Left ventricle myocardium inferior (tissue), 1 donor: ENCODE data around the gene RASSF7. TPM values are rescaled to one million over a fixed set of nuclear protein-coding genes. Genes with fewer than 3 reads are reported as not detected.

Experiments used
- DNase-seq: peaks from one replicate; pipeline ENCODE4 v3.0.0-alpha.2; 2020
- H3K27ac ChIP-seq: fragments of 200-600 bp; replicated peaks from 2 replicates; pipeline ENCODE4 v1.8.0; 2021
- H3K27me3 ChIP-seq: fragments of 200-600 bp; 2 replicates; pipeline ENCODE4 v1.8.0; 2021; ENCODE audit warnings: low read depth
- H3K36me3 ChIP-seq: fragments of 200-600 bp; 2 replicates; pipeline ENCODE4 v1.8.0; 2021
- H3K4me1 ChIP-seq: fragments of 200-600 bp; 2 replicates; pipeline ENCODE4 v1.8.0; 2021
- H3K4me3 ChIP-seq: fragments of 200-600 bp; 2 replicates; pipeline ENCODE4 v1.8.0; 2021; ENCODE audit warnings: mild to moderate bottlenecking, moderate library complexity
- H3K9me3 ChIP-seq: fragments of 200-600 bp; replicated peaks from 2 replicates; pipeline ENCODE4 v1.8.0; 2021
- intact Hi-C: fragments of 100-400 bp; cut with micrococcal nuclease; formaldehyde crosslinking; loops from one replicate; pipeline ENCODE4 v1.11.0; 2022
- total RNA-seq: library from RNA; stranded (reverse); fragmentation: NEBNext Ultra II Directional; extraction: Animal tissue kit (Norgen Biotek cat#: 25700); gene quantifications from one replicate; pipeline ENCODE4 v1.2.1, GENCODE V29; 2021
- TF ChIP-seq, protein P1 (sequence below): fragments of 200-600 bp; IDR thresholded peaks from 2 replicates; pipeline ENCODE4 v1.8.0; 2021; ENCODE audit warnings: antibody characterized with exemption, mild to moderate bottlenecking, borderline replicate concordance
- donor health status: DM: no; HTN: yes; CAD: no; lungs with severe emphysema.

The RASSF7 gene
- total RNA-seq, 1 donor from 2014 or later: 4.5 TPM

DNA sequence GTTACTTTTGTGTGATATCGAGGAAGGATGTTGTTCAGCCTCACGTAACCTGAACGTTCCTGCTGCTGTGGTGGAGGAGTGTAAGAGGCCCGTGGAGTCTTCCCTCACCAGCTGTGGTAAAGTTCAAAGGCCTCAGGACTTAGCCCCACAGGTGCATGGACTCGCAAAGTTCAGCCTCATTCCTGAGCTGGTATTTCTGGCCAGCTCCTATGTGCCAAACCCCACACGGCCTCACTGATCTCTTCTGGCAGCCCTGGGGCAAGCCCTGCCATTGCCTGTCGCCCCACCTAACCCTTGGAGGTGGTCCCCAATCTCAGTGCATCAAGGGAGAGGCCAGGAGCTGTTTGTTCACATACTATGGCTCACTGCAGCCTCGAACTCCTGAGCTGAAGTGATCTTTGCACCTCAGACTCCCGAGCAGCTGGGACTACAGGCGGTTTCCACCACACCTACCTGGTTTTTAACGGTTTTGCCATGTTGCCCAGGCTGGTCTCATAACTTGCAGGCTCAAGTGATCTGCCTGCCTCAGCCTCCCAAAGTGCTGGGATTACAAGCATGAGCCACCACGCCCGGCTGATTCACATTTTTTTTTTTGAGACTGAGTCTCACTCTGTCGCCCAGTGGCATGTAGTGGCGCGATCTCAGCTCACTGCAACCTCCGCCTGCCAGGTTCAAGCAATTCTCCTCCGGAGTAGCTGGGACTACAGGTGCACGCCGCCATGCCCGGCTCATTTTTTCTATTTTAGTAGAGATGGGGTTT lies 17.7 kb downstream of the RASSF7 start:
- intact Hi-C loops: no loop called here
- no peaks in the 10 kb centered on the region for H3K9me3 ChIP-seq
- H3K36me3 ChIP-seq: peaks cover 22% of the 10 kb centered on the region
- DNase-seq: no peak
- H3K27ac ChIP-seq: no peak overlapping the region
- peaks cover 71% of the 10 kb centered on the region for H3K4me1 ChIP-seq
- TF ChIP-seq, protein P1, sequence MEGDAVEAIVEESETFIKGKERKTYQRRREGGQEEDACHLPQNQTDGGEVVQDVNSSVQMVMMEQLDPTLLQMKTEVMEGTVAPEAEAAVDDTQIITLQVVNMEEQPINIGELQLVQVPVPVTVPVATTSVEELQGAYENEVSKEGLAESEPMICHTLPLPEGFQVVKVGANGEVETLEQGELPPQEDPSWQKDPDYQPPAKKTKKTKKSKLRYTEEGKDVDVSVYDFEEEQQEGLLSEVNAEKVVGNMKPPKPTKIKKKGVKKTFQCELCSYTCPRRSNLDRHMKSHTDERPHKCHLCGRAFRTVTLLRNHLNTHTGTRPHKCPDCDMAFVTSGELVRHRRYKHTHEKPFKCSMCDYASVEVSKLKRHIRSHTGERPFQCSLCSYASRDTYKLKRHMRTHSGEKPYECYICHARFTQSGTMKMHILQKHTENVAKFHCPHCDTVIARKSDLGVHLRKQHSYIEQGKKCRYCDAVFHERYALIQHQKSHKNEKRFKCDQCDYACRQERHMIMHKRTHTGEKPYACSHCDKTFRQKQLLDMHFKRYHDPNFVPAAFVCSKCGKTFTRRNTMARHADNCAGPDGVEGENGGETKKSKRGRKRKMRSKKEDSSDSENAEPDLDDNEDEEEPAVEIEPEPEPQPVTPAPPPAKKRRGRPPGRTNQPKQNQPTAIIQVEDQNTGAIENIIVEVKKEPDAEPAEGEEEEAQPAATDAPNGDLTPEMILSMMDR: no peak
- H3K4me3 ChIP-seq: peak overlapping the region; percentile 79
- H3K27me3 ChIP-seq: no peaks in the 10 kb centered on the region

DNA sequence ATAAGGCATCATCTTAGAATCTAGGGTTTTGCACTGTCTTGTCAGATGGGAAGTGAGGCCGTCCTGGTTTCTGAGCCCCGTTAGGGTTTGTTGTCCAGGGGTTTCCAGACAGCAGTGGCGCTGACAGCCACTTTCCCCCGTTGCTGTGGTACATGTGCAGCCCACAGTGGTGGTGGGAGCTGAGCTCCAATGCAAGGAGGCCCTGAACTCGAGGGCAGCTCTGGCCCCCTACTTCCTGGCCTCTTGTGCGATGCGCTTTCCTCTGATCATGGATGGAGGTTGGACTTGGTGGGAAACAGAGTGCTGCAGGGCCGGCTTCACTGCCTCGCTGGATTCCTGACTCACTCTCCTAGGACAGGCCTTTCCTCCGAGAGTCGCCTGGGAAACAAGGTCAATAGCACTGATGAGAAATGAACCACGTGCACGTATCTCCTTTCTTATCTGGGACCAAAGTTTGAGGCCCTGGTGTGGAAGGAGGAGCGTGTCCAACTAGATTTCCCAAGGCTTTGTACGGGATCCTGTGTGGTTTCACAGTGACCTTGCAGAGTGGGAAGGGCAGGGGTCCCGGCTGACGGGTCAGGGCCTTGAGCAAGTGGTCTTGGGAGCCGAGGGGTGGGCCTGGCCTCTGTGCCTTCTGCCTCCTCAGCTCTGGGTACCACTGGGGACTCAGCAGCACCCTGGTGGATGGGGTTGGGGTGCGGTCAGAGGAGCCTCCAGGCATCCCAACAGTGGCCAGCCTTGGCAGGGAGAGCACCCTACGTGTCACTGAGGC lies 19.2 kb downstream of the RASSF7 start:
- peak overlapping the region; percentile 2 for H3K27ac ChIP-seq
- H3K4me1 ChIP-seq: peaks cover 61% of the 10 kb centered on the region
- no peak for DNase-seq
- no peak overlapping the region for H3K4me3 ChIP-seq
- intact Hi-C loops: no loop called here
- H3K27me3 ChIP-seq: no peaks in the 10 kb centered on the region
- peaks cover 37% of the 10 kb centered on the region for H3K36me3 ChIP-seq
- TF ChIP-seq, protein P1: no peak
- no peaks in the 10 kb centered on the region for H3K9me3 ChIP-seq

DNA sequence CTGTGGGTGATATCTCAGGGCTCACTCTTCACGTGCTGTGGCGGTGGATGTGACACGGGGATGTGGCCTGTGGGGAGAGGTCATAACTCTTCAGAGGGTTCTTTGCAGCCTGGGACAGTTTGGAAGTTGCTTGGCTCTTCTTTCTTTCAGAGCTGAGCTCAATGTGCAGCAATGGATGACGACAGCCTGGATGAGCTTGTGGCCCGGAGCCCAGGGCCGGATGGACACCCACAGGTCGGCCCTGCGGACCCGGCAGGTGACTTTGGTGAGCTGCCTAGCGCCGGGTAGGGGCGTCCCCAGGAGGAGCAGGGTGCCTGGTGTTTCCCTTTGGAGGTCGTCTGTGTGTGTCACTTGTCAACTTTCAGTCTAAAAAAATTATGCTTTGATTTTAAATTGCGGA lies 20.6 kb downstream of the RASSF7 start:
- no peak for DNase-seq
- H3K27ac ChIP-seq: peak overlapping the region; percentile 30
- no peaks in the 10 kb centered on the region for H3K9me3 ChIP-seq

DNA sequence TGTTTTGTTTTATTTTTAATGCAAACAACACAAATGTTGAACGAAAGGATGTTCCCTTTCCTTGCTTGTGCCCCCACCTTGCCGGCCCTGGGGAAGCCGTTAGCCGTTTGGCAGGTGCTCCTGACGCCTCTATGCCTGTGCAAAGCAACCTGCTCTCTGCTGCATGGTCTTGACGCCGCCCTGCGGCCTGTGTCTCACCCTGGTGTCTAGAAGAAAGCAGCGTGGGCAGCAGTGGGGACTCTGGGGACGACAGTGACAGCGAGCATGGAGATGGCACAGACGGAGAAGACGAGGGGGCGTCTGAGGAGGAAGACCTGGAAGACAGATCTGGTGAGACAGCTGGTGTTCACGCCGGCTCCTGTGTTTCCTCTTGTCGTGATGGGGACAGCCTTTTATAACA lies 21.0 kb downstream of the RASSF7 start:
- Histone ChIP-seq H3K36me3 (peaks cover 49% of the 10 kb centered on the region), H3K4me3 (no peak overlapping the region), H3K27me3 (no peaks in the 10 kb centered on the region), H3K27ac (peak overlapping the region; percentile 30), H3K9me3 (no peaks in the 10 kb centered on the region), H3K4me1 (peaks cover 54% of the 10 kb centered on the region)
- intact Hi-C loops: no loop called here
- no peak for DNase-seq
- TF ChIP-seq, protein P1: no peak

More for the DNA sequence above, 20.6 kb downstream of the RASSF7 start:
- H3K4me3 ChIP-seq: no peak overlapping the region
- H3K27me3 ChIP-seq: no peaks in the 10 kb centered on the region
- peaks cover 45% of the 10 kb centered on the region for H3K36me3 ChIP-seq
- H3K4me1 ChIP-seq: peaks cover 55% of the 10 kb centered on the region
- TF ChIP-seq, protein P1: no peak
- intact Hi-C loops: no loop called here

DNA sequence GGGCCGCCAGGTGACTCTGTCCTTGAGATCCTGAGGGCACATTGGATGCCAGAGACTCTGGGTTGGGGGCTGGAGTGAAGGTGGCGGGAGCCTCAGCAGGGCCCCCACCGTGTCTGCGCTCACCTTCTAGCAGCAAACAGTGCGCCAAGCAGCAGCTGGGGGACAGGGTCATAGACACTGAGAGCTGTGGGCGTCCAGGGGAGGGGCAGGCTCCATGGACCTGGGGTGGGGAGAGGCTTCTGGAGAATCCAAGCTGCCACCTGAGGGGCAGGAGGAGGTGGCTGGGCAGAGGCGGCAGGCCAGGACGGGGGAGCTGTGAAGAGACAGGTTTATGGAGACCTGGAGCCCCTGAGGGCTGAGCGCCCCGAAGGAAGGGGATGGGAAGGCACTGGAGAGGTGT lies 23.5 kb downstream of the RASSF7 start:
- DNase-seq: no peak
- Histone ChIP-seq H3K27ac (no peak overlapping the region), H3K4me1 (peaks cover 29% of the 10 kb centered on the region), H3K36me3 (peaks cover 74% of the 10 kb centered on the region), H3K9me3 (no peaks in the 10 kb centered on the region), H3K27me3 (no peaks in the 10 kb centered on the region), H3K4me3 (no peak overlapping the region)
- intact Hi-C loops: no loop called here
- TF ChIP-seq, protein P1: no peak
